Measurements from ENCODE around the gene SLC10A6. TPM values are rescaled to one million over a fixed set of nuclear protein-coding genes. Genes with fewer than 3 reads are reported as not detected.

The SLC10A6 gene
- total and polyA plus RNA-seq, 2 donors (not counting 3 experiments of a cell fraction or from before 2014, with no cell fraction given): 0.04 TPM; not detected in 1

DNA sequence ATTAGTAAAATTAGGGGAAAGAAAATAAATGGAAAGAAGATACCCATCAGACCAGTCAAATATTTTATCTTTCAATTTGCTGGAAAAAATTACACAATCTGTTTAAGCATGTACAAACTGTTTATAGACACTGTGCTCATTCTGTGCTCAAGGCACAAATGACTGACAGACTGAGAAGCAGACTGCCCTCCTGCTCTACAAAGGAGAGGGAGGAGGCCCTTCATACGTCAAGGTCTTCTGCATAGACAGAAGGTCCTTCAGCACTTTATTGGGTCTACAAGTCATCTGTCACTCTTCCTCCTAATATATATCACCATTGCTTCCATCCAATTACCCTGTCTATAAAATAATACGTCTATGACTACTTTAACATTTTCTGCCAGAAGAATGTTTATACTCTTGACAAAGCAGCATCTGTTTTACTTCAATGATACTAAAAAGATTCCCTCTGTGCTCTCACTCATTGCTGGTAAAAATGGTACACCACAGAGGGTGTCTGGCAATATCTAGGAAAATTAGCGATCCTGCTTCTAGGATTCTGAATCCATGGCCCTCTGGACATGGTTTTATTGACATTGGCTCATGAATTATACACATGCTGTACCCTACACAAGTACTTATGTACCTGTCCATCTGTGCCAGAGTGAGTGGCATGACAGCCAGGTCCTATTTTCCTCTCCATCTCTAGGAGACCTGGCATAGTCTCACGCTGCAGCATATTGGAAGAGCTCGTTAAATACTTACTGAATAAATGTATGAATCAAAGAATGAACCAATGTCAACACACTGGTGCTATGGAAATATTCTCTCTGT, 11.3 kb downstream of the SLC10A6 start:
- Histone ChIP-seq H3K79me2 (ENCODE audit: control insufficient read depth, insufficient read depth, low read length) (no peaks in the 10 kb centered on the region), H3K4me3 (replicated peaks in 1 of 3; ENCODE audit: insufficient read depth in 1 of 3, low read depth in 1 of 3, low read length in 3 of 3) (no peak overlapping the region), H2AFZ (ENCODE audit: low read depth, low read length) (no peak overlapping the region), H3K4me1 (ENCODE audit: control insufficient read depth, extremely low read depth, insufficient read depth, low read length) (no peaks in the 10 kb centered on the region), H3K27ac (ENCODE audit: insufficient read depth, low read depth, low read length) (no peak overlapping the region), H3K9ac (replicated peaks; ENCODE audit: extremely low read depth, insufficient read depth, low read length) (no peak overlapping the region), H3K9me1 (replicated peaks; ENCODE audit: control insufficient read depth, extremely low read depth, insufficient read depth, low read length) (no peaks in the 10 kb centered on the region), H3K36me3 (ENCODE audit: control insufficient read depth in 2 of 2, extremely low read depth in 1 of 2, insufficient read depth in 2 of 2, low read length in 2 of 2) (no peaks in the 10 kb centered on the region), H3K9me3 (replicated peaks; ENCODE audit: control insufficient read depth, insufficient read depth, low read length) (no peaks in the 10 kb centered on the region), H4K20me1 (replicated peaks; ENCODE audit: control insufficient read depth, extremely low read depth, insufficient read depth, low read length) (no peaks in the 10 kb centered on the region), H3K4me2 (ENCODE audit: insufficient read depth, low read length) (no peak overlapping the region), H3K27me3 (ENCODE audit: control insufficient read depth in 2 of 2, insufficient read depth in 2 of 2, low read length in 2 of 2) (no peaks in the 10 kb centered on the region)
- no TSS peak for BruUV-seq (replicated peaks)
- TF ChIP-seq, protein P1, sequence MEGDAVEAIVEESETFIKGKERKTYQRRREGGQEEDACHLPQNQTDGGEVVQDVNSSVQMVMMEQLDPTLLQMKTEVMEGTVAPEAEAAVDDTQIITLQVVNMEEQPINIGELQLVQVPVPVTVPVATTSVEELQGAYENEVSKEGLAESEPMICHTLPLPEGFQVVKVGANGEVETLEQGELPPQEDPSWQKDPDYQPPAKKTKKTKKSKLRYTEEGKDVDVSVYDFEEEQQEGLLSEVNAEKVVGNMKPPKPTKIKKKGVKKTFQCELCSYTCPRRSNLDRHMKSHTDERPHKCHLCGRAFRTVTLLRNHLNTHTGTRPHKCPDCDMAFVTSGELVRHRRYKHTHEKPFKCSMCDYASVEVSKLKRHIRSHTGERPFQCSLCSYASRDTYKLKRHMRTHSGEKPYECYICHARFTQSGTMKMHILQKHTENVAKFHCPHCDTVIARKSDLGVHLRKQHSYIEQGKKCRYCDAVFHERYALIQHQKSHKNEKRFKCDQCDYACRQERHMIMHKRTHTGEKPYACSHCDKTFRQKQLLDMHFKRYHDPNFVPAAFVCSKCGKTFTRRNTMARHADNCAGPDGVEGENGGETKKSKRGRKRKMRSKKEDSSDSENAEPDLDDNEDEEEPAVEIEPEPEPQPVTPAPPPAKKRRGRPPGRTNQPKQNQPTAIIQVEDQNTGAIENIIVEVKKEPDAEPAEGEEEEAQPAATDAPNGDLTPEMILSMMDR (IDR thresholded peaks at IDR 0.05; ENCODE audit: extremely low read depth in 1 of 2, insufficient read depth in 1 of 2, low read depth in 1 of 2, low read length in 2 of 2): no peak
- TF ChIP-seq, protein P2, sequence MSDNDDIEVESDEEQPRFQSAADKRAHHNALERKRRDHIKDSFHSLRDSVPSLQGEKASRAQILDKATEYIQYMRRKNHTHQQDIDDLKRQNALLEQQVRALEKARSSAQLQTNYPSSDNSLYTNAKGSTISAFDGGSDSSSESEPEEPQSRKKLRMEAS (IDR thresholded peaks at IDR 0.05; ENCODE audit: insufficient read depth, insufficient read length): no peak
- TF ChIP-seq GATA2 (IDR thresholded peaks at IDR 0.05; ENCODE audit: insufficient read depth, insufficient read length, low read depth, low read length) (no peak), MYC (IDR thresholded peaks at IDR 0.05; ENCODE audit: low read depth, low read length) (no peak), FOS (IDR thresholded peaks at IDR 0.05; ENCODE audit: borderline replicate concordance, insufficient read depth, low read length) (no peak), JUN (IDR thresholded peaks at IDR 0.05; ENCODE audit: borderline replicate concordance, insufficient read depth, insufficient read length, low read depth) (no peak), EZH2 (IDR thresholded peaks at IDR 0.05; ENCODE audit: borderline replicate concordance, low read depth, low read length, severe bottlenecking) (no peak), POLR2A (IDR thresholded peaks at IDR 0.05; ENCODE audit: low read depth, low read length) (no peak), POLR2AphosphoS5 (IDR thresholded peaks at IDR 0.05; ENCODE audit: insufficient read depth, low read depth, low read length) (no peak)
- POLR2A ChIA-PET: no interaction called here
- intact Hi-C loops (cut with micrococcal nuclease): no loop called here
- no peak for FAIRE-seq
- dilution Hi-C loops (cut with MboI; ENCODE audit: extremely low pct_ligation_motif_present, low sequenced_read_pairs): no loop called here
- no peak for DNase-seq (ENCODE audit: low read depth, low spot score)
- CTCF ChIA-PET: no interaction called here

Data from endothelial cell of umbilical vein (primary cell).